K562 (cell line): ENCODE data around the gene MTERF4. TPM values are rescaled to one million over a fixed set of nuclear protein-coding genes. Genes with fewer than 3 reads are reported as not detected.

ENCODE experiments used
- ATAC-seq: fragments of 200-7000 bp; cut with Tn5 transposase; 3 replicates; pipeline ENCODE4 v1.9.1; 2020; ENCODE audit warnings: moderate library complexity
- BruUV-seq: library from RNA; stranded (reverse); fragments of 400-500 nt; replicated peaks from 2 replicates; lab custom pipeline; 2021; lab: Mats Ljungman, UMichigan
- CTCF ChIA-PET: fragments of 300-600 bp; formaldehyde crosslinking; extraction: SDS; loops from one replicate; lab custom pipeline; 2021; ENCODE audit warnings: low intra/inter-chr PET ratio; lab: Yijun Ruan, JAX
- POLR2A ChIA-PET: fragments of 300-600, 350-650 bp; sonication (Branson Sonifier 250); formaldehyde crosslinking; extraction: SDS; loops from one replicate; lab custom pipeline; 2021; ENCODE audit warnings: antibody characterized with exemption, inconsistent platforms; lab: Yijun Ruan, JAX
- DNase-seq, 4 experiments: peaks; one replicate each; pipeline versions ENCODE4 v3.0.0 to v3.0.0-alpha.2; 2011 to 2018; ENCODE audit warnings: low spot score in 3 of 4, mixed read lengths in 3 of 4; ENCODE audit errors: extremely low read depth in 1 of 4
- FAIRE-seq: peaks from 2 replicates; lab custom pipeline; 2011; peaks lifted over from hg19 to GRCh38; lab: Jason Lieb, UNC
- H2AFZ ChIP-seq: 2 replicates; pipeline ENCODE4 v1.6.0; 2011; ENCODE audit warnings: low read depth, low read length, control low read depth, inconsistent platforms
- H3K27ac ChIP-seq: fragments of 200-600 bp; 3 replicates; pipeline ENCODE4 v1.8.0; 2011; ENCODE audit warnings: low read depth, mild to moderate bottlenecking, control low read depth, inconsistent platforms, low read length, moderate library complexity, mixed read lengths; ENCODE audit errors: extremely low read depth
- H3K27me3 ChIP-seq, 2 experiments: fragments of 300-600 bp in 1 of 2; 2 replicates in 1 of 2; 3 replicates in 1 of 2; pipeline versions ENCODE4 v1.6.0 to v1.8.0; 2011; ENCODE audit warnings: inconsistent platforms in 2 of 2, low read length in 2 of 2, mild to moderate bottlenecking in 1 of 2, mixed read lengths in 1 of 2, moderate library complexity in 1 of 2; ENCODE audit not compliant: control insufficient read depth in 2 of 2, insufficient read depth in 2 of 2
- H3K36me3 ChIP-seq: fragments of 300-600 bp; 3 replicates; pipeline ENCODE4 v1.8.0; 2011; ENCODE audit warnings: mild to moderate bottlenecking, low read length, inconsistent platforms; ENCODE audit not compliant: control insufficient read depth, insufficient read depth
- H3K4me1 ChIP-seq, 2 experiments: fragments of 200-600 bp in 1 of 2; replicated peaks in 1 of 2; 2 replicates in 1 of 2; 3 replicates in 1 of 2; pipeline versions ENCODE4 v1.5.1 to v1.8.0; 2011; ENCODE audit warnings: inconsistent platforms in 2 of 2, low read length in 2 of 2, mild to moderate bottlenecking in 1 of 2, mixed read lengths in 1 of 2, moderate library complexity in 1 of 2; ENCODE audit not compliant: control insufficient read depth in 2 of 2, insufficient read depth in 2 of 2
- H3K4me2 ChIP-seq: 2 replicates; pipeline ENCODE4 v1.6.1; 2011; ENCODE audit warnings: low read length, control low read depth, inconsistent platforms, mixed read lengths; ENCODE audit not compliant: insufficient read depth
- H3K4me3 ChIP-seq: fragments of 200-600 bp; sonication (generic), shearing (Covaris generic); 2 replicates; pipeline ENCODE4 v1.5.1; 2016; ENCODE audit warnings: control low read depth, inconsistent platforms
- H3K79me2 ChIP-seq: fragments of 200-600 bp; 3 replicates; pipeline ENCODE4 v1.8.0; 2011; ENCODE audit warnings: low read length, inconsistent platforms; ENCODE audit not compliant: control insufficient read depth, insufficient read depth
- H3K9ac ChIP-seq, 2 experiments: 2 replicates each; pipeline versions ENCODE4 v1.6.0 to v1.6.1; 2011; ENCODE audit warnings: low read depth in 2 of 2, low read length in 2 of 2, control low read depth in 1 of 2, inconsistent platforms in 1 of 2, mild to moderate bottlenecking in 1 of 2, mixed read lengths in 1 of 2; ENCODE audit not compliant: insufficient read depth in 1 of 2
- H3K9me1 ChIP-seq: one replicate; pipeline ENCODE4 v1.6.0; 2011; ENCODE audit warnings: inconsistent platforms, mild to moderate bottlenecking, low read length, moderate library complexity; ENCODE audit not compliant: control insufficient read depth, insufficient read depth
- H3K9me3 ChIP-seq: replicated peaks from 2 replicates; pipeline ENCODE4 v1.5.1; 2011; ENCODE audit warnings: low read depth, low read length, inconsistent platforms; ENCODE audit not compliant: control insufficient read depth, insufficient read depth
- H4K20me1 ChIP-seq: replicated peaks from 2 replicates; pipeline ENCODE4 v1.6.1; 2011; ENCODE audit warnings: low read length, inconsistent platforms, mixed read lengths; ENCODE audit not compliant: control insufficient read depth, insufficient read depth
- BACH1 ChIP-seq: fragments of 200-800 bp; sonication (Bioruptor generic); IDR thresholded peaks from 2 replicates; pipeline ENCODE4 v1.6.1; 2016; ENCODE audit warnings: missing genetic modification characterization, missing compliant biosample characterization
- ELF1 ChIP-seq: fragments of 200-800 bp; sonication (Bioruptor generic); IDR thresholded peaks from 2 replicates; pipeline ENCODE4 v1.6.1; 2016; ENCODE audit warnings: missing genetic modification characterization, missing compliant biosample characterization
- HINFP ChIP-seq: fragments of 450-650 bp; conservative IDR thresholded peaks from 2 replicates; pipeline ENCODE4 v1.6.1; 2016; ENCODE audit warnings: missing genetic modification characterization, low read depth, mild to moderate bottlenecking, control low read depth, missing compliant biosample characterization
- HIVEP1 ChIP-seq: fragments of 250-450 bp; sonication (Bioruptor Pico); IDR thresholded peaks from 2 replicates; pipeline ENCODE4 v1.4.0; 2020; ENCODE audit warnings: mild to moderate bottlenecking
- NR4A1 ChIP-seq, 2 experiments: fragments of 250-450 bp in 1 of 2; fragments of 450-650 bp in 1 of 2; sonication (Bioruptor Pico) in 1 of 2; IDR thresholded peaks; 2 replicates each; pipeline versions ENCODE4 v1.4.0 to v1.6.1; 2016 to 2020; ENCODE audit warnings: mild to moderate bottlenecking in 2 of 2, missing compliant biosample characterization in 1 of 2, missing genetic modification characterization in 1 of 2, moderate library complexity in 1 of 2
- PREB ChIP-seq: sonication (generic); formaldehyde crosslinking; IDR thresholded peaks from 2 replicates; pipeline ENCODE4 v1.8.1; 2023; ENCODE audit warnings: mild to moderate bottlenecking, missing genetic modification reagents
- SMARCA5 ChIP-seq: fragments of 450-650 bp; IDR thresholded peaks from 2 replicates; pipeline ENCODE4 v1.6.1; 2016
- SOX6 ChIP-seq: fragments of 450-650 bp; IDR thresholded peaks from 2 replicates; pipeline ENCODE4 v1.6.1; 2014; ENCODE audit warnings: mild to moderate bottlenecking
- TBL1XR1 ChIP-seq, 2 experiments: IDR thresholded peaks; 2 replicates each; pipeline ENCODE4 v1.6.1; 2012; ENCODE audit warnings: improper control_type of control experiment in 2 of 2, low read length in 2 of 2, mild to moderate bottlenecking in 1 of 2
- TSC22D4 ChIP-seq: fragments of 450-650 bp; IDR thresholded peaks from 2 replicates; pipeline ENCODE4 v1.6.1; 2016; ENCODE audit warnings: missing genetic modification characterization, missing biosample characterization, control low read depth
- ZC3H8 ChIP-seq: fragments of 450-650 bp; IDR thresholded peaks from 2 replicates; pipeline ENCODE4 v1.6.1; 2017
- ZNF121 ChIP-seq: sonication (generic); formaldehyde crosslinking; conservative IDR thresholded peaks from 2 replicates; pipeline ENCODE4 v1.8.0; 2022; ENCODE audit warnings: missing genetic modification reagents
- WGBS: fragments of 100-300 bp; shearing (Covaris generic); methylation state at CpG from one replicate; pipeline ENCODE4 v1.1.6; 2016; ENCODE audit warnings: low coverage, mixed read lengths; ENCODE audit not compliant: insufficient coverage; ENCODE audit errors: missing lambda C conversion rate; 5-methylcytosine and 5-hydroxymethylcytosine counted together
- in situ Hi-C: fragments of 300-500 bp; cut with MboI; formaldehyde crosslinking; loops from 4 replicates; pipeline ENCODE4 v1.15.0; 2018; ENCODE audit warnings: inconsistent platforms, mixed read lengths
- intact Hi-C: fragments of 100-400 bp; cut with micrococcal nuclease; formaldehyde crosslinking; loops from 2 replicates; pipeline ENCODE4 v1.14.2; 2022
- polyA plus RNA-seq, 8 experiments: library from polyadenylated mRNA; depleted of rRNA in 4 of 8; stranded (reverse) in 5 of 8; unstranded in 3 of 8; fragments of >200 nt; fragmentation: Nextera tagmentation in 2 of 8; fragmentation: Illumina TruSeq in 1 of 8; extraction: Ambion mirVana in 2 of 8; extraction: Trizol in 1 of 8; gene quantifications; 2 replicates each; pipeline versions ENCODE4 v1.2.1 to v1.2.3, GENCODE V29; 2011 to 2014; ENCODE audit warnings: inconsistent platforms in 1 of 8, missing spikeins in 1 of 8
- total RNA-seq, 7 experiments: library from RNA; depleted of rRNA in 6 of 7; stranded (reverse); fragments of >200 nt in 6 of 7; fragmentation: Illumina TruSeq in 2 of 7; extraction: Trizol in 2 of 7; gene quantifications; 2 replicates each; pipeline versions ENCODE4 v1.2.1 to v1.2.3, GENCODE V29; 2011 to 2021; ENCODE audit warnings: low replicate concordance in 1 of 7
- TF ChIP-seq, protein P1 (sequence below), 2 experiments: fragments of 450-650 bp; IDR thresholded peaks; 2 replicates each; pipeline ENCODE4 v1.6.1; 2016
- TF ChIP-seq, protein P2 (sequence below): sonication (generic); formaldehyde crosslinking; IDR thresholded peaks from 2 replicates; pipeline ENCODE4 v1.8.0; 2022; ENCODE audit warnings: mild to moderate bottlenecking, missing genetic modification reagents

MTERF4 gene
- total and polyA plus RNA-seq, 9 of the 15 experiments (the other 6 are each of a cell fraction or from before 2014, with no cell fraction given), result 15.3 to 29.6 (median 21.2) TPM

GRCh38 chr2:241122376-241123002 lies 20.4 kb upstream of the MTERF4 start:
- no peak overlapping the region for H3K9ac ChIP-seq
- H3K4me3 ChIP-seq, result no peak overlapping the region
- H2AFZ ChIP-seq, result no peak overlapping the region
- CTCF ChIA-PET, result no interaction called here
- peaks cover 19% of the 10 kb centered on the region; the same call in 1 of the 3 replicates for H3K36me3 ChIP-seq
- no TSS peak for BruUV-seq
- in situ Hi-C loops, result no loop called here
- no peaks in the 10 kb centered on the region for H3K27me3 ChIP-seq
- H3K9me1 ChIP-seq, result no peaks in the 10 kb centered on the region
- FAIRE-seq (no peak), ATAC-seq (no peak), DNase-seq (no peak)
- H3K4me2 ChIP-seq, result no peak overlapping the region
- POLR2A ChIA-PET, result no interaction called here
- no peaks in the 10 kb centered on the region; a peak in 1 of 5 replicates for H3K4me1 ChIP-seq
- H4K20me1 ChIP-seq, result no peaks in the 10 kb centered on the region
- no peaks in the 10 kb centered on the region for H3K79me2 ChIP-seq
- no peak overlapping the region for H3K27ac ChIP-seq
- WGBS, result 96% methylated on average over 8 of the region's 19 CpGs
- H3K9me3 ChIP-seq, result no peaks in the 10 kb centered on the region
- intact Hi-C loops, result no loop called here
- TF ChIP-seq ZNF121 (CRISPR knock-in tag), result no peak
- no peak for TF ChIP-seq SMARCA5
- TF ChIP-seq, protein P1, sequence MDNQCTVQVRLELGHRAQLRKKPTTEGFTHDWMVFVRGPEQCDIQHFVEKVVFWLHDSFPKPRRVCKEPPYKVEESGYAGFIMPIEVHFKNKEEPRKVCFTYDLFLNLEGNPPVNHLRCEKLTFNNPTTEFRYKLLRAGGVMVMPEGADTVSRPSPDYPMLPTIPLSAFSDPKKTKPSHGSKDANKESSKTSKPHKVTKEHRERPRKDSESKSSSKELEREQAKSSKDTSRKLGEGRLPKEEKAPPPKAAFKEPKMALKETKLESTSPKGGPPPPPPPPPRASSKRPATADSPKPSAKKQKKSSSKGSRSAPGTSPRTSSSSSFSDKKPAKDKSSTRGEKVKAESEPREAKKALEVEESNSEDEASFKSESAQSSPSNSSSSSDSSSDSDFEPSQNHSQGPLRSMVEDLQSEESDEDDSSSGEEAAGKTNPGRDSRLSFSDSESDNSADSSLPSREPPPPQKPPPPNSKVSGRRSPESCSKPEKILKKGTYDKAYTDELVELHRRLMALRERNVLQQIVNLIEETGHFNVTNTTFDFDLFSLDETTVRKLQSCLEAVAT (IDR thresholded peaks at IDR 0.05), result no peak
- no peak for TF ChIP-seq TSC22D4 (tag)
- no peak for TF ChIP-seq TBL1XR1 (IDR thresholded peaks at IDR 0.05; ENCODE audit: low read length in 2 of 2)
- TF ChIP-seq SOX6, result no peak
- no peak for TF ChIP-seq ZC3H8
- TF ChIP-seq, protein P2, sequence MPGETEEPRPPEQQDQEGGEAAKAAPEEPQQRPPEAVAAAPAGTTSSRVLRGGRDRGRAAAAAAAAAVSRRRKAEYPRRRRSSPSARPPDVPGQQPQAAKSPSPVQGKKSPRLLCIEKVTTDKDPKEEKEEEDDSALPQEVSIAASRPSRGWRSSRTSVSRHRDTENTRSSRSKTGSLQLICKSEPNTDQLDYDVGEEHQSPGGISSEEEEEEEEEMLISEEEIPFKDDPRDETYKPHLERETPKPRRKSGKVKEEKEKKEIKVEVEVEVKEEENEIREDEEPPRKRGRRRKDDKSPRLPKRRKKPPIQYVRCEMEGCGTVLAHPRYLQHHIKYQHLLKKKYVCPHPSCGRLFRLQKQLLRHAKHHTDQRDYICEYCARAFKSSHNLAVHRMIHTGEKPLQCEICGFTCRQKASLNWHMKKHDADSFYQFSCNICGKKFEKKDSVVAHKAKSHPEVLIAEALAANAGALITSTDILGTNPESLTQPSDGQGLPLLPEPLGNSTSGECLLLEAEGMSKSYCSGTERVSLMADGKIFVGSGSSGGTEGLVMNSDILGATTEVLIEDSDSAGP (CRISPR knock-in tag), result no peak
- no peak for TF ChIP-seq HIVEP1 (CRISPR knock-in tag)
- no peak for TF ChIP-seq BACH1
- TF ChIP-seq ELF1, result no peak
- no peak for TF ChIP-seq PREB (CRISPR knock-in tag)
- no peak for TF ChIP-seq NR4A1 (CRISPR knock-in tag; IDR thresholded peaks at IDR 0.05)
- TF ChIP-seq NR4A1 (tag; IDR thresholded peaks at IDR 0.05), result no peak
- TF ChIP-seq HINFP (tag), result no peak
